ENCODE measurements around the gene TET3. TPM values are rescaled to one million over a fixed set of nuclear protein-coding genes. Genes with fewer than 3 reads are reported as not detected.

The TET3 gene
- total and polyA plus RNA-seq, 9 of the 15 experiments (the other 6 are each of a cell fraction or from before 2014, with no cell fraction given), result 0.35 to 16.3 (median 5.5) TPM

GRCh38 chr2:74007121-74007520 lies 22.4 kb downstream of the TET3 start:
- POLR2A ChIA-PET, result interaction anchor here (1.0 to 2.2 kb wide), 3 partner anchors 10 to 32 kb away, joined by 3 to 7 read pairs (median 3); no protein-coding TSS in a partner anchor
- no peak overlapping the region for H3K27ac ChIP-seq (ENCODE audit: extremely low read depth, low read depth, low read length)
- peak overlapping the region in 1 of 2 experiments; percentile 12; a peak in 1 of 4 replicates for H3K9ac ChIP-seq (ENCODE audit: insufficient read depth in 1 of 2, low read depth in 2 of 2, low read length in 2 of 2)
- DNase-seq (ENCODE audit: extremely low read depth in 1 of 4, low spot score in 3 of 4) (no peak), ATAC-seq (no peak), FAIRE-seq (no peak)
- no peaks in the 10 kb centered on the region for H3K9me3 ChIP-seq (replicated peaks; ENCODE audit: control insufficient read depth, insufficient read depth, low read depth, low read length)
- in situ Hi-C loops (cut with MboI) (no loop called here), intact Hi-C loops (cut with micrococcal nuclease) (no loop called here)
- BruUV-seq (replicated peaks), result no TSS peak
- peaks cover 46 to 63% of the 10 kb centered on the region in 2 experiments for H3K4me1 ChIP-seq (replicated peaks in 1 of 2; ENCODE audit: control insufficient read depth in 2 of 2, insufficient read depth in 2 of 2, low read length in 2 of 2)
- WGBS (ENCODE audit: insufficient coverage, low coverage, missing lambda C conversion rate), result 57% methylated on average over 4 of the region's 4 CpGs
- peaks cover 3% of the 10 kb centered on the region for H3K9me1 ChIP-seq (ENCODE audit: control insufficient read depth, insufficient read depth, low read length)
- no peaks in the 10 kb centered on the region for H3K27me3 ChIP-seq (ENCODE audit: control insufficient read depth in 2 of 2, insufficient read depth in 2 of 2, low read length in 2 of 2)
- peaks cover 85% of the 10 kb centered on the region for H3K79me2 ChIP-seq (ENCODE audit: control insufficient read depth, insufficient read depth, low read length)
- H2AFZ ChIP-seq (ENCODE audit: low read depth, low read length), result no peak overlapping the region
- CTCF ChIA-PET (ENCODE audit: low intra/inter-chr PET ratio), result no interaction called here
- H3K4me2 ChIP-seq (ENCODE audit: insufficient read depth, low read length), result no peak overlapping the region
- H3K36me3 ChIP-seq (ENCODE audit: control insufficient read depth, insufficient read depth, low read length), result peaks cover 24% of the 10 kb centered on the region
- no peak for TF ChIP-seq ZNF277 (CRISPR knock-in tag; IDR thresholded peaks at IDR 0.05; ENCODE audit: borderline replicate concordance)
- no peak for TF ChIP-seq DDX20 (tag; IDR thresholded peaks at IDR 0.05; ENCODE audit: low read depth)
- TF ChIP-seq ID3 (CRISPR knock-in tag; IDR thresholded peaks at IDR 0.05), result no peak
- no peak for TF ChIP-seq ID3 (tag; IDR thresholded peaks at IDR 0.05)
- no peak for TF ChIP-seq ZNF583 (CRISPR knock-in tag; IDR thresholded peaks at IDR 0.05)
- TF ChIP-seq SMARCA5 (IDR thresholded peaks at IDR 0.05), result no peak
- no peak for TF ChIP-seq KDM5B (IDR thresholded peaks at IDR 0.05; ENCODE audit: insufficient replicate concordance, low read depth, low read length)
- no peak overlapping the region for H3K4me3 ChIP-seq
- no peaks in the 10 kb centered on the region; the same call in 1 of the 2 replicates for H4K20me1 ChIP-seq (replicated peaks; ENCODE audit: control insufficient read depth, insufficient read depth, low read length)

All from K562 (cell line).